ENCODE measurements around the gene DPH5.

Gene DPH5

GRCh38 chr1:101029184-101029583, 3.6 kb upstream of the DPH5 start:
- no peak for DNase-seq

GRCh38 chr1:101028466-101028865, 2.9 kb upstream of the DPH5 start:
- no peak for DNase-seq

- DNase-seq = no peak
Measured at GRCh38 chr1:101027194-101027772, 1.7 kb upstream of the DPH5 start.

GRCh38 chr1:101026430-101026788, 825 bp upstream of the DPH5 start:
- no peak for DNase-seq

- DNase-seq = peak in 1 of 5 donors; percentile 9
Measured at GRCh38 chr1:101025283-101025656, 314 bp downstream of the DPH5 start.

GRCh38 chr1:101022294-101022693, 3.3 kb downstream of the DPH5 start:
- no peak for DNase-seq

- DNase-seq = no peak
Measured at GRCh38 chr1:101017448-101017847, 8.1 kb downstream of the DPH5 start.

- no peak for DNase-seq
Measured at GRCh38 chr1:101013776-101014175, 11.8 kb downstream of the DPH5 start.

- DNase-seq = no peak
Measured at GRCh38 chr1:101008229-101008834, 17.3 kb downstream of the DPH5 start.

- DNase-seq = peak in 1 of 5 donors; percentile 56
Measured at GRCh38 chr1:101006553-101006952, 19.0 kb downstream of the DPH5 start.

- DNase-seq = peak in 1 of 5 donors; percentile 23
Measured at GRCh38 chr1:101005871-101006270, 19.7 kb downstream of the DPH5 start.

GRCh38 chr1:101005183-101005582, 20.4 kb downstream of the DPH5 start:
- DNase-seq = no peak

GRCh38 chr1:101004670-101005069, 20.9 kb downstream of the DPH5 start:
- DNase-seq = no peak

GRCh38 chr1:101004061-101004460, 21.5 kb downstream of the DPH5 start:
- DNase-seq = no peak

- DNase-seq = no peak
Measured at GRCh38 chr1:101003012-101003650, 22.5 kb downstream of the DPH5 start.

- DNase-seq = no peak
Measured at GRCh38 chr1:101002551-101002950, 23.0 kb downstream of the DPH5 start.

GRCh38 chr1:101000131-101000873, 25.3 kb downstream of the DPH5 start:
- no peak for DNase-seq

GRCh38 chr1:100998426-100998825, 27.2 kb downstream of the DPH5 start:
- DNase-seq = no peak

GRCh38 chr1:100995198-100995988, 30.2 kb downstream of the DPH5 start:
- no peak for DNase-seq

- DNase-seq = no peak
Measured at GRCh38 chr1:100989306-100990077, 36.1 kb downstream of the DPH5 start.

GRCh38 chr1:100988121-100988520, 37.5 kb downstream of the DPH5 start:
- no peak for DNase-seq

- no peak for DNase-seq
Measured at GRCh38 chr1:100982793-100983192, 42.8 kb downstream of the DPH5 start.
